GM20000 (cell line): ENCODE data around the gene AR.
"Not testable (repeated sequence)": the region's sequence is repeated elsewhere in the genome, so short reads cannot be mapped to it uniquely, and the experiment has no call there.

Source experiments
- DNase-seq: peaks from one replicate; pipeline ENCODE4 v3.0.0; 2012; ENCODE audit warnings: low spot score
- CTCF ChIP-seq: IDR thresholded peaks from 2 replicates; pipeline ENCODE4 v1.5.1; 2012; ENCODE audit warnings: mild to moderate bottlenecking, control low read depth; ENCODE audit errors: extremely low read depth, missing control alignments

The AR gene

GRCh38 chrX:67648361-67648760, 104.5 kb downstream of the AR start:
- TF ChIP-seq CTCF, result no peak
- no peak for DNase-seq

GRCh38 chrX:67651437-67652142, 107.8 kb downstream of the AR start:
- no peak for TF ChIP-seq CTCF
- no peak for DNase-seq

- DNase-seq, result no peak
- no peak for TF ChIP-seq CTCF
Observed at GRCh38 chrX:67652543-67652942, 108.7 kb downstream of the AR start.

GRCh38 chrX:67654301-67654700, 110.5 kb downstream of the AR start:
- DNase-seq, result no peak

GRCh38 chrX:67665583-67665982, 121.8 kb downstream of the AR start:
- DNase-seq, result no peak
- TF ChIP-seq CTCF, result no peak

More at GRCh38 chrX:67654301-67654700, 110.5 kb downstream of the AR start:
- TF ChIP-seq CTCF, result no peak

GRCh38 chrX:67670717-67671116, 126.9 kb downstream of the AR start:
- not testable (repeated sequence) for DNase-seq

GRCh38 chrX:67673741-67674274, 130.0 kb downstream of the AR start:
- no peak for TF ChIP-seq CTCF
- DNase-seq, result no peak

GRCh38 chrX:67674741-67675140, 130.9 kb downstream of the AR start:
- DNase-seq, result no peak
- no peak for TF ChIP-seq CTCF
